Dermis blood vessel endothelial cell (primary cell): ENCODE results near the gene KLHL17. TPM values are rescaled to one million over a fixed set of nuclear protein-coding genes. Genes with fewer than 3 reads are reported as not detected.
A peak's percentile ranks its signal among the peaks of the same experiment; 100 is the strongest.
"Not testable (repeated sequence)": the region's sequence is repeated elsewhere in the genome, so short reads cannot be mapped to it uniquely, and the experiment has no call there.

Source experiments
- DNase-seq: peaks from one replicate; pipeline ENCODE4 v3.0.0; 2010
- total RNA-seq: library from RNA; depleted of rRNA; stranded (reverse); fragments of >200 nt; gene quantifications from 2 replicates; pipeline ENCODE4 v1.2.3, GENCODE V29; 2014

Gene KLHL17
- total RNA-seq, 1 donor from 2014 or later: 8.0 TPM

DNA sequence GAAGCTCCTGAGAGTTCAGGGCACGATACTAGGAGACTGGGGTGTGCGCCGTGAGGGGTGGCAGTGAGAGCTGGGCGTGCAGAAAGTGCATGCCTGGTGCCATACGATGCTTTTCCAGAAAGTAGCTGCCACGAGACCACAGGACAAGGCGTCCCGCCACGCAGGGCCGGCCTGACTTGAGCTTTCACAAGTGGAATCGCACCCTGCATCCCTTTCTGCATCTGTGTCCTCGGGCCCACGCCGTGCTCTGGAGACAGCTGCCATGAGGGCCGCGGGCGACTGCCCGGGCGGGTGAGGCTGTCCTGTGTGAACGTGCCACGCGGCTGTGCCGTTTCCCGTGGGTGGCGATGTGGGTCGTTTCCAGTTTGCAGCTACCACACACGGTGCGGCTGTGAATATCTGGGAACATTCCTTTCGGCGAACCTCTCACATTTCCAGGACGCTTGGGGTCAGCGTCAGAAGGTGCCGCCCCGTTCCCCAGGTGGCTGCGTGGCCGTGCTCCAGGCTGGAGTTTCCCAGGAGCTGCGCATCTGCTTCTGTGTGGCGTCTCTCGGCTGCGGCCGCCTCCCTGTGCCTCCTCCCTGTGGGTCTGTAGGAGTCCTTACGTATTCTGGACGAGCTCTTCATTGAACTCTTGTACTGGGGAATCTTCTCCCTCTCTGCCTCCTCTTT, 22.5 kb downstream of the KLHL17 start:
- no peak for DNase-seq

DNA sequence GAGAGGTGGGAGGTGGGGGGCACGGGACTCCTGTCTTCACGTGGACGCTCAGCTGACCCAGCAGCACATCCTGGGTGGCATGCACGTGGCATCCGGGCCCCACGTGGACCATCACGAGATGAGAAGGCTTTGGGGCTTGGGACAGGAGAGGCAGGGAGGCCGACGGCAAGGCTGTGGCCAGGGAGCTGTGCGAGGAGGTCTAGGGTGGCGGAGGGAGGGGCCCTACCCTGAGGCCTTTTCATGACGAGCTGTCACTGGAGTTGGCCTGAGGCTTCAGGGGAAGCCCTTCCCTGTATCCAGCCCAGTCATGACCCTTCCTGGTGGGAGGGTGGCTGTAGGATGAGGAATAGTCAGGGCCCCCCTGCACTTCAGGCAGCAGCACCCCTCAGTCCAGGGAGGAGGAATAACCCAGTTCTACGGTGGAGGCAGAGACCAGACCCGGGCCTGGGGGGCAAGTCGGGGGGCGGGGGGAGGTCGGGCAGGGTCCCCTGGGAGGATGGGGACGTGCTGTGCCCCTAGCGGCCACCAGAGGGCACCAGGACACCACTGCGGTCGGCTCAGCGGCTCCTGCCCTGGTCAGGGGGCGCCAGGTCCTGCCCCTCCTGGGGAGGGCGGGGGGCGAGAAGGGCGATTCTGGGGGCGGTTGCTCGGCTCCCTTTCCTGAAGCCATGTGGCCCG, 23.6 kb downstream of the KLHL17 start:
- peak; percentile 55 for DNase-seq

DNA sequence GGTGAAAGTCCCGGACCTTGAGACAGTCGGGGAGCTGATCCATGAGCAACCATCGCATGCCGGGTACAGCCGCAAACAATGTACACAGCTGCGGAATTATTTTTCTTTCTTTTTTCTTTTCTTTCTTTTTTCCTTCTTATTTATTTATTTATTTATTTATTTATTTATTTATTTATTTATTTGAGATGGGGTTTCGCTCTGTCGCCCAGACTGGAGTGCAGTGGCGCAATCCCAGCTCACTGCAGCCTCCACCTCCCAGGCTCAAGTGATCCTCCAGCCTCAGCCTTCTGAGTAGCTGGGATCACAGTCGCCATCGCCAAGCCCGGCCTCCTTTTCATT, 24.1 kb downstream of the KLHL17 start:
- DNase-seq: no peak

DNA sequence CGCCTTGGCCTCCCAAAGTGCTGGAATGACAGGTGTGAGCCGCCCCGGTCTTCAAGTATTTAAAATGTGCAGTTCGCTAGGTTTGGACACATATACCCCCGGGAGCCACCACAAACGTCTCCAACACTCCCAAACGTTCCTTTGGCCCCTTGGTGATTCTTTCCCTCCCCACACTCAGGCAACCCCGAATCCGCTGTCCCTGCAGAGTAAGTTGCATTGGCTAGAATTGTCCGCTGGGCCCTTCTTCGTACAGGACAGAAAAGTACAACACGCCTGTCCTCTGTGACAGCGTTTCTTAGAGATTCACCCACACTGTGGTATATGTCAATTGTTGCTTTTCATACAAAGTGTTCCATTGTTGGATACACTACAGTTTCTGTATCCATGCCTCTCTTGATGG, 24.7 kb downstream of the KLHL17 start:
- no peak for DNase-seq

DNA sequence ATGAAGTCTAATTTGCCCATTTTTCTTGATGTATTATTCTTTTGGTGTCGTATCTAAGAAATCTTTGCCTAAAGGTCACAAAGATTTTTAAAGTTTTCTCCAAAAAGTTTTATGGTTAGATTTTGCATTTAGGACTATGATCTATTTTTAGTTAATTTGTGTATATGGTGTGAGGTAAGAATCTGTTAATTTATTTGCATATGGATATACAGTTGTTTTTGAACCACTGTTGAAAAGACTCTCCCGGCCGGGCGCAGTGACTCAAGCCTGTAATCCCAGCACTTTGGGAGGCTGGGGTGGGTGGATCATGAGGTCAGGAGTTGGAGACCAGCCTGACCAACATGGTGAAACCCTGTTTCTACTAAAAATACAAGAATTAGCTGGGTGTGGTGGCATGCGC, 27.7 kb downstream of the KLHL17 start:
- DNase-seq: not testable (repeated sequence)

DNA sequence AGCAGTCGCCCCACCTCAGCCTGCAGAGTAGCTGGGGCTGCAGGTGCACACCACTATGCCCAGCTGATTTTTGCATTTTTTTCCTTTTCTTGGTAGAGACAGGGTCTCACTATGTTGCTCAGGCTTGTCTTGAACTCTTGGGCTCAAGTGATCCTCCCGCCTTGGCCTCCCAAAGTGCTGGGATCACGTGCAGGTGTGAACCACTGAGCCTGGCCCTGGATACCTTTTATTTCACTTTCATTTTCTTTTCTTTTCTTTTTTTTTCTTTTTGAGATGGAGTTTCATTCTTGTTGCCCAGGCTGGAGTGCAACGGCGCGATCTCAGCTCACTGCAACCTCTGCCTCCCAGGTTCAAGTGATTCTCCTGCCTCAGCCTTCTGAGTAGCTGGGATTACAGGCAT, 30.9 kb downstream of the KLHL17 start:
- DNase-seq: not testable (repeated sequence)

DNA sequence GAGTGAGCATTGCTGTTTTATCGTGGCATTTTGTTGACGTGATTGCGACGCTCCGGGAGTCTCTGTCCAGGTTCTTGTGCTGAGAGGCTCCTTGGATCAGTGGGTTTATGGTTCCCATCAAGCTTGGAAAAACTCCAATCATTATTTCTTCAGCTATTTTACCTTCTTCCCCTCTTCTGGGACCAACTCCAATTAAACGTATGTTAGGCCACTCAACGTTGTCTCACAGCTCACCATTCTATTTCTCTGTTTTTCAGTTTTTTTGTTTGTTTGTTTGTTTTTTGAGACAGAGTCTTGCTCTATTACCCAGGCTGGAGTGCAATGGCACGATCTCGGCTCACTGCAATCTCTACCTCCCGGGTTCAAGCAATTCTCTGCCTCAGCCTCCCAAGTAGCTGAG, 31.5 kb downstream of the KLHL17 start:
- no peak for DNase-seq

DNA sequence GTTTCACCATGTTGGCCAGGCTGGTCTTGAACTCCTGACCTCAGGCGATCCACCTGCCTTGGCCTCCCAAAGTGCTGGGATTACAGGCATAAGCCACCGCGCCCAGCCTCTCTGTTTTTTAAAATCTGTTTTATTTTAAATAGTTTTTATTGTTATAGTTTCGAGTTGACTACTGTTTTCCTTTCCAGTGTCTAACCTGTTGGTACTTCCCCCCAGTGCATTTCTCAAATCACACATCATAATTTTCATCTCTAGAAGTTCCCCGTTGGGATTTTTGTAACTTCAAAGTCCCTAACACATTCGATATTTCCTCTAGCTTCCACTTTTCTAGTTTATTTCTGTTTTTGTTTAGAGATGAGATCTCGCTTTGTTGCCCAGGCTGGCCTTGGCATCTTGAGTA, 32.0 kb downstream of the KLHL17 start:
- DNase-seq: no peak

DNA sequence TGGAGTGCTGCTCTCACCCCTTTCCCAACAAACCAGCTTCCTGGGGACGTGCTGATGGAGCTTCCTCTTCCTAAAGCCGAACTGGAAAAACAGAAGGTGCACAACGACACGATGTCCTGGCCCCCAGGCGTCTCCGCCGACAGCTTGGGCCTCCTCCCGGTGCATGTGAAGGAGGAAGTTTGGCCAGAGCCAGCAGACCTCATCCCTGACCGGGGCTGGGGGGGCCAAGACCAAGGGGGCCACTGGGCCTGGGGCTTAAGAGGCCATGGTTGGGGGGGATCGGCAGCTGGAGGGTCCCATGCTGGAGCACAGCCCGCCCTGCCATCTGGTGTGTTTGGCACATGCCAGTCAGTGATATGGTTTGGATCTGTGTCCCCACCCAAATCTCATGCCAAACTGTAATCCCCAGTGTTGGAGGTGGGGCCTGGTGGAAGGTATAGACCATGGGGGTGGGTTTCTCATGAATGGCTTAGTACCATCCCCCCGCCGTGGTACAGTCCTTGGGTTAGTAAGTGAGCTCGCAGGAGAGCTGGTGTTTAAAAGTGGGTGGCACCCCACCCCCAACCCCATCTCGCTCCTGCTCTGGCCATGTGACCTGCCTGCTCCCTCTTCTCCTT, 33.1 kb downstream of the KLHL17 start:
- DNase-seq: no peak

DNA sequence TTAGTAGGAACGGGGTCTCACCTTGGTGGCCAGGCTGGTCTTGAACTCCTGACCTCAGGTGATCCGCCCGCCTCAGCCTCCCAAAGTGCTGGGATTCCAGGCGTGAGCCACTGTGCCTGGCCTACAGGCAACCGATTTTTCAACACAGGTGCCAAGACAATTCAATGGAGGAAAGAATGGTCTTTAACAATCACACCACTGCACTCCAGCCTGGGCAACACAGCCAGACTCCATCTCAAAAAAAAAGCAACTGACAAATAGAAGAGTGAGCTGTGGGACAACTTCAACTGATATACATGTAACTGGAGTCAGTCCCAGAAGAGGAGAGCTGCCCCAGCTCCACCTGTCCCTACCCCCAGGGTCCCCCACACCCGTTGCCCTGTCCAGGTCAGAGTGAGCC, 34.2 kb downstream of the KLHL17 start:
- DNase-seq: not testable (repeated sequence)

DNA sequence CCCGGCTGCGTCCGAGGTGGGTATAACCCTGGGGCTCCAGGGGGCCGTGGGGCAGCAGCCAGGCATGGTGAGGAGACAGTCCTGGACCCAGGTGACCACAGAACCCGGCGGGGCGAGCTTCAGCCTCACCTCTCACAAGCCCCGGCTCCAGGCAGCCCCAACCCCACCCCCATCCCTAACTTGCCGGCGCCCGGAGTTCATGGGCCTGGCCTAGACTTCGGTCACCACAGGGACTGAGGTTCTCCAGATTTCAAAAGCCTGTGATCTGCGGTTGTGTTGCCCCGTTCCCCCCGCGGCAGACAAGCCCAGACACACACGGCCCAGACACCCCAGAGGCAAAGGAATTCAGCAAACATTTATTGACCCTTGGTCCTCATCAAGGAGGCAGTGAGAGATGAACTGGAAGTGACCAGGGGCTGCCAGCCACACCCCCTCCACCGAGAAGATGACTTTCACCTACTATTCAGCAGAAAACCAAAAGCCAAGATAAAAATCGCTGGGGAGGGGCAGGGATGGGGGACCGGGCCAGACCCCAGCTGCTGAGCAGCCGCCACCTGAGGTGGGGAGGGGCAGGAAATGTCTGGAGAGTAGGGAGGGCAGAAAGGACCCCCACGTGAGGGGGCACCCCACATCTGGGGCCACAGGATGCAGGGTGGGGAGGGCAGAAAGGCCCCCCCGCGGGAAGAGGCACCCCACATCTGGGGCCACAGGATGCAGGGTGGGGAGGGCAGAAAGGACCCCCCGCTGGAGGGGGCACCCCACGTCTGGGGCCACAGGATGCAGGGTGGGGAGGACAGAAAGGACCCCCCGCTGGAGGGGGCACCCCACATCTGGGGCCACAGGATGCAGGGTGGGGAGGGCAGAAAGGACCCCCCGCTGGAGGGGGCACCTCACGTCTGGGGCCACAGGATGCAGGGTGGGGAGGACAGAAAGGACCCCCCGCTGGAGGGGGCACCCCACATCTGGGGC, 35.6 kb downstream of the KLHL17 start:
- no peak for DNase-seq

DNA sequence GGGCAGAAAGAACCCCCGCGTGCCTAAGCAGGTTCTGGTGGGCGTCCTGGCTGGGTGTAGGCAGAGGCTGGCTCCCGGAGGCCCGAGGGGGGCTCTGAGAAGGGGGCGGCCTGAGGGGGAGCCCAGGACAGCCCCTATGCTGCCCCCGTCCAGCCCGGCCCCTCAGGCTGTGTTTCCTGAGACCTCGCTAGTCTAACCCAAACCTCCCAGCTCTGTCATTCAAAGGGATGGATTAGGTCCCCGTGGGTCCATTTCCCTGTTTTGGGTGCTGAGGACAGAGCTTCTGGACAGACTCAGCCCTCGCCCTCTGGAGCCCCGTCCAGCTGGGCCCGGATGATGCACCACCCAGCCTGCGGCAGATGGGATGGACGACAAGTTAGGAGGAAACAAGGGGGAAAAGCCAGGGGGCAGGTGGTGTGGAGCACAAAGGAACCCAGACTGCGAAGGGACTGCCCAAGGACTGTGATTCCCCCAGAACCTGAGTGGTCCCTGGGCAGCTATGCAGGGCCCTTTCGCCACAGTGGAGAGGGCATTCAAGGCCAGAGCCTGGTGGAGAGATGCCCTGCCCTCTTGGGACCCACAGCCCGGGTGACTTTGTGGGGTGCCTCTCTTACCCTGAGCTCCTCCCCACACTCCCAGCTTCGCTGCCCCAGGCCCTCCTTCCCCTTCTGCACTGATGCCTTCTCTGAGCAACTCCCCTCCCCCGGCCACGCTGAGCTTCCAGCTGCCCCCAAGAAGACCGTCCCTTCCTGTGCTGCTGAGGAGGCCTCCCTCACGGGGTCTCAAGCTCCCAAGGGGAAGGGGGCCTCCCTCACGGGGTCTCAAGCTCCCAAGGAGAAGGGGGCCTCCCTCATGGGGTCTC, 36.7 kb downstream of the KLHL17 start:
- no peak for DNase-seq

DNA sequence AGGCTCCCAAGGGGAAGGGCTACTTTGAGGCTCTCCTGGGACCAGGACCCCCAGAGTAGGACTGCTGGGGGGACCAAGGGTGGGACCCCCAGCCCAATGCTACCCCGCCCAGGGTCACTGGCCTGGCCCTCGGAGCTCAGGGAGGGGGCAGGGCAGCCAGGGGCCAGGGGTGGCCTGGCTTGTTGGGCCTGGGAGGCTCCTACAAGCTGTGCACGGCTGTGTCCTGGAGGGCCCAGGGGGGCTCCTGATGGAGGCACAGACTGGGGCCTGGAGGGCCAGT, 37.3 kb downstream of the KLHL17 start:
- no peak for DNase-seq

DNA sequence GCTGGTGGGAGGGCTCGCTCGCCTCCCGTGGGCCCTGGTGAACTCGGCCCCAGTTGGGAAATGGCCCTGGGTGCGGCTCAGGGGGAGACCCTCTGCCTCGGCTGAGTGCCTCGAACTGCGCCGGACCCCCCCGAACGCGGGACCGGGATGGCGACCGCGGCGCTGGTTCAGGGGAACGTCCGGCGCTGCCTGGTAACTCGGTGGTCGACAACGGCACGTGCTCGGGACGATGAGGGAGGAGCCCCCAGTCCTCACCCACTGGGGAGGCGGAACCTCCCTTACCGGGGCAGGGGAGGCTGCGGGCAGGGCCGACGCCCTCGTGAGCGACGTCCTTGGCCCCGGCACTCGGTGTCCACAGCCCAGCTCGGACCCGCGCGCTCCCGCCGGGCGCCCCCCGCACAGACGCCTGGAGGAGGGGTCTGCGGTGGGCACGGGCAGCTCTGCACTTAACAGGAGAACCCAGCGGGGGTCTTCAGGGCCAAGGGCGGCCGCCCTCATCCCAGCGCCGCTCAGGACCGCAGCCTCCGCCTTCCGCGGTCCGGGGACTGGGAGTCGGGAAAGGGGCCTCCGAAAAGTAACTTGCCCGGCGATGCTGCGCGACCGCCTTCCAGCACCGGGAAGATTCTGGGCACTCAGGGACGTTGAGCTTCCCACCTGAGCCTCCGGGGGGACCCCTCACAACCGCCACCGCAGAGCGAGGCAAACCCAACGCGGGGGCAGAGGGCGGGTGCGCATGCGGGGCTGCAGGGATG, 37.8 kb downstream of the KLHL17 start:
- DNase-seq: no peak

DNA sequence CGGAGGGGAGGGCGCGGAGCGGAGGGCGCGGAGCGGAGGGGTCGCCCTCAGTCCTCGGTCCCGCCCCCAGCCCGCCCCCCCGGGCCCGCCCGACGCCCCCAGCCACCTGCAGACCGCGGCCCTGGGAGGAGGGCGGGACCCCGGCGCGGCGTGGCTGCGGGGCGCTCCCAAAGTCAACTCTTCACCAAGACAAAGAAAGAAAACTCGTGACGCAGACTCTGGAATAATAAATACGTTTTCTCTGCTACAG, 38.3 kb downstream of the KLHL17 start:
- DNase-seq: no peak

DNA sequence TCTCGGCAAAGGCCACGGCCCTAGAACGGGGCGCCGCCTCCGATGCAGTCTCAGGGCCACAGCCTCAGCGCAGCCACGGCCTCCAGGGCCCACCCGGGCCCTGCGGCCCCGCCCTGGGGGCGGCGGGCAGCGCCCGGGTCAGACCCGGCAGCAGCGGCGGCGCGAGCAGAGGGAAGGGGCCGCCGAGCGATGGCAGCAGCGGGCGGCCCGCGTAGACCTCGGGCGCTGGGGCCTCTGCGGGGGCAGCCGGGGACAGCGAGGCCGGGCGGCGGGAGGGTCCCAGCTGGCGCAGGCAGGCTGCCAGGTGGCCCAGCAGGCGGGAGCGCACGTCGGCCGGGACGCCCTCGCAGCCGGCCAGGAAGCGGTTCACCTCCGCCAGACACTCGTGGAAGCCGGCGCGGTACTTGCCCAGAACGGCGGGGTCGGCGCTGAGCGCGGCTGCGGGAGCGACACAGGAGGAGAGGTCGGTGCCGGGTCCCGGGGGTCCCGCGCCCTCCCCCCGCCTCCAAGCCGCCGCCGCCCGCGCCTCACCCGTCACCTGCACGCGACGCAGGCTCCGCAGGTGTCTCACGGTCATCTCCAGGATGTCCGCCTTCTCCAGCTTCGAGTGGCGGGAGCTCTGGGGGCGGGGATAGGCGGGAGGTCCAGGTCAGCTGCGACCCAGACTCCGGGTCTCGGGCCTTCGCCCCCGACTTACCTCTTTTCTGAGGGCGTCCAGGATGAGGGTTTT, 38.8 kb downstream of the KLHL17 start:
- DNase-seq: peak; percentile 50

DNA sequence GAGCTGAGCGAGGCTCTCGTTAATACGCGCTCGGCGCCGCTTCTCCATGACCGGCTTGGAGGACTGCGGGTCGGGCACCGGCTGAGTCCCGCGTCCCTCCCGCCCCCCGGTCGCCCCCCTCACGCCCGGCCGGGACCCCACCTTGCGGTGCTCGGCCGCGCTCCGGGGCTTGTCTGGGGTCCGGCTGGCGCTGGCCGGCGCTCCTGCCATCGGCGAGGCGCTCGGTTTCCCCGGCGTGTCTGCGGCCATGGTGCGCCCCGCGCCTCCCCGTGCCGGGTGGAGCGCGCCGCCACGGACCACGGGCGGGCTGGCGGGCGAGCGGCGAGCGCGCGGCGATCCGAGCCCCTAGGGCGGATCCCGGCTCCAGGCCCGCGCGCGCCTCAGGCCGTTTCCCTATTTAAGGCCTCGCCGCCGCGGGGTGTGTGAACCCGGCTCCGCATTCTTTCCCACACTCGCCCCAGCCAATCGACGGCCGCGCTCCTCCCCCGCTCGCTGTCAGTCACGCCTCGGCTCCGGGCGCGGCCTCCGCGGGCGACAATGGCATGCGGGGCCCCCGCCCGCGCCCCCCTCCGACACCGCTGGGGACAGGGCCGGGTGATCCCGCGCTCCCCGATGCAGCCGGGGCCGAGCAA, 39.5 kb downstream of the KLHL17 start, which contains the start of gene HES4:
Gene HES4 (minus strand): TSS at position 373 of the 632 bp plus-strand sequence. CDS start 124 bp downstream, at position 249.
- peak; percentile 95 for DNase-seq

DNA sequence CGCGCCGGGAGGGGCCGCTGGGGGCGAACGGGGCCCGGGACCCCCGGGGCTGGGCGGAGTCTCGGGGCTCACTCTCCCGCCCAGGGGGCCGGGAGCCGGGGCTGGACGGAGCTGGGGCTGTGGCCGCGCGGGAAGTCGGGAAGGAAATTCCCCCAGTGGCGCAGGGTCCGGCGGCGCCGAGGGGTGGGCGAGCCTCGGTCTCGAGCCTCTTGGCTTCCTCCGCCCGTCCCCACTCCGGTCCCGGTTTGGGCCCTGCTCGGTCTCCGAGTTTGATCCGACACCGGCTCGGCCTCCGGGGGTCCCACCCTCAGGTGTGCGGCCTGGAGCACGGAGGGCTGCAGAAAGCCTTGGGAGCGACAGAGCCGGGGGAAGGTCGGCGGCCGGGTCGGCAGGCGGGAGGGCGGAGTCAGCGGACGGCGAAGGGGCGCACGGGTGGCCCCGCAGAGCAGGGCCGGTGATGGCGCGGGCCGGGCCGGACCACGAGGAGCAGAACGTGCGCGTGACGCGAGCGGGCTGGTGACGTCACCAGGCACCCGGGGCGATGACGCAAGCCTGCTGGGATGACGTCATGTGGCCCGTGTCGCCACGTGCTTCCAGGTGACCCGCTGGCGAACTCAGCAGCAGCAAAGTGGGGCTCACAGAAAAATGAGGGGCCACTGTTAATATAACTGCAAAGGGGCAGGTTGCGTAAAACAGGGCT, 40.1 kb downstream of the KLHL17 start:
- DNase-seq: peak; percentile 88

DNA sequence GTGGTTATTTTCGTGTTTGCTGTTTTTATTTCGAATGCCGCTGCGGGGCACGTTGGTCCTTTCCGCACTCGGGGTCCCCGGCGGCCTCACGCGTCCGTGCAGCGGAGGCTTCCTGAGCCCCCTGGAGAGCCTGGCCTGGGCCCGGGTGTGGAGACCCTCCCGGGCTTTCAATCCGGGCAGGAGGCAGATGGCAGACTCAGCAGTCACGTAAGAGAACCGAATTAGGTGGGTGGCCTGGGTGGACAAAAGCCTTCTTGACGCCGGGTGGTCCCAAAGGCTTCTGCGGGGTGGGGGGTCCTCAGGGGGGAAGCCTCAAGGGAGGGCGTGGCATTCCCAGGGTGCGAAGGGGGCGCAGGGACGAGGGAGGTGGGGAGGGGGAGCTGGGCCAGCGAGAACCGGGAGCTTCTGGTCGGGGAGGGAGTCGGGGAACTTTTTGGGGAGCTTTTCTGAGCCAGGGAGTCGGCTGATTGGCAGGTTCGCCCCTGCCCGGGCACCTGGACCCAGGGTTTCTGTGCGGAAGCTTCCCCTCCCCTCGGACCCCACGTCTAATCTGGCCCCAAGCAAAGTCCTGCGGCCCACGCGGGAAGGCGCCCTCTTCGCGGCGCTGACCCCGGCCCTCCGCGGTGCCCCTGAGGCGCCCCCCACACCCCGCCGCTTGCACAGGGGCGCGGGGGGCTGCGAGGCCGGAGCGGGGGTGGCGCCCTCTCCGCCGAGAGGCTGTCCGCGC, 40.8 kb downstream of the KLHL17 start:
- DNase-seq: no peak
